HG02870 (cell line): ENCODE measurements around the gene NUFIP1.

Experiments
- ATAC-seq: cut with Tn5 transposase; IDR thresholded peaks from one replicate; pipeline ENCODE4 v1.9.1; 2021; ENCODE audit warnings: mild to moderate bottlenecking, moderate library complexity; ENCODE audit not compliant: unreplicated experiment

NUFIP1 gene

DNA sequence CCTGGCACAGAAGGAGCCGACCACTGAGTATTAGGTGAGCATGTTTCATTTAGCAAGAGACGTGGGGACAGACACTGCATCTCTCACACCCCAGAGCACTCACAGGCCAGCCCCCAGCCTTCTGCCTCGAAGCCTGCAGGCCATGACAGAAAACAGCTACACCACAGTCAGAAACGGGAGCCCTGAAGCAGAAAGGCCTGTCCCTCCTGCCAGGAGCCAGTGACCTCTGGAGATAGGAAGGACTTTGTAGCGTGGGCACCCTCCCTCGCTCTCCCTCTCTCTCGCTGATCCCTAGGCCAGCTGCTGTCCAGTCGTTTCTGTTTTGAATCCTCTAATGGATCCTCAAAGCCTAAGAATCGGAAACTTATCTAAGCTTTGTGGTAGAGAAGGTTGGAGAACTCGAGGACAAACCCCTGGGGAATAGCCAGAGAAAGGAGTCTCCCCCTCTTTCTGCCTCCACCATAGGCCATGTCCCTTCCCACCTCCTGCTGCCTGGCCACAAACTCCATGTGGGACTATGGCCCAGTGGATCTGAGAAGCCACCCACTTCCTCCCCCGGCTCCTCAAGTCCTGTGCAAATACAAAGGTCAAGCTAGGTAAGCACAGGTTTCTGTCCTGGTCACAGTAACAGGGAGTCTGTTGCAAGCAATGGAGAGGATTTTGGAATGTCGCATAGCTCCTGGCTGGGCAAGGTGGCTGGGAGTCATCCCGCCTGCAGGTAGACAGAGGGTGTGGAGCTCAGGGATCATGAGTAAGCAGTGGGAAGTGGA is 95.1 kb downstream of the NUFIP1 start:
- no peak for ATAC-seq
